ENCODE data around the gene SRC.

The SRC gene

GRCh38 chr20:37445041-37445440, 99.1 kb downstream of the SRC start:
- in situ Hi-C loops (cut with MboI; ENCODE audit: low sequenced_read_pairs) = no loop called here

- in situ Hi-C loops (cut with MboI; ENCODE audit: low sequenced_read_pairs) = no loop called here
Observed at GRCh38 chr20:37446286-37447032, 100.5 kb downstream of the SRC start.

GRCh38 chr20:37447688-37448087, 101.7 kb downstream of the SRC start:
- in situ Hi-C loops (cut with MboI; ENCODE audit: low sequenced_read_pairs) = no loop called here

- in situ Hi-C loops (cut with MboI; ENCODE audit: low sequenced_read_pairs) = no loop called here
Observed at GRCh38 chr20:37449276-37449675, 103.3 kb downstream of the SRC start.

GRCh38 chr20:37450344-37450743, 104.4 kb downstream of the SRC start:
- in situ Hi-C loops (cut with MboI; ENCODE audit: low sequenced_read_pairs) = no loop called here

GRCh38 chr20:37451616-37452015, 105.7 kb downstream of the SRC start:
- in situ Hi-C loops (cut with MboI; ENCODE audit: low sequenced_read_pairs) = no loop called here

- in situ Hi-C loops (cut with MboI; ENCODE audit: low sequenced_read_pairs) = no loop called here
Observed at GRCh38 chr20:37452236-37452635, 106.3 kb downstream of the SRC start.

GRCh38 chr20:37453288-37453687, 107.3 kb downstream of the SRC start:
- in situ Hi-C loops (cut with MboI; ENCODE audit: low sequenced_read_pairs) = no loop called here

- in situ Hi-C loops (cut with MboI; ENCODE audit: low sequenced_read_pairs) = no loop called here
Observed at GRCh38 chr20:37453836-37454235, 107.9 kb downstream of the SRC start.

GRCh38 chr20:37454636-37455385, 108.9 kb downstream of the SRC start:
- in situ Hi-C loops (cut with MboI; ENCODE audit: low sequenced_read_pairs) = no loop called here
